ENCODE data around the gene LRP4.

LRP4 gene

GRCh38 chr11:46898396-46899095 lies 19.8 kb downstream of the LRP4 start:
- no peak for DNase-seq
- in situ Hi-C loops (cut with MboI; ENCODE audit: low pct_unique_long_range_greater_than_20kb, low sequenced_read_pairs) = no loop called here

- peak; percentile 68 for DNase-seq
- in situ Hi-C loops (cut with MboI; ENCODE audit: low pct_unique_long_range_greater_than_20kb, low sequenced_read_pairs) = no loop called here
Observed at GRCh38 chr11:46896719-46897406, 21.5 kb downstream of the LRP4 start.

GRCh38 chr11:46895821-46896220 lies 22.5 kb downstream of the LRP4 start:
- no peak for DNase-seq
- in situ Hi-C loops (cut with MboI; ENCODE audit: low pct_unique_long_range_greater_than_20kb, low sequenced_read_pairs) = no loop called here

GRCh38 chr11:46894961-46895360 lies 23.4 kb downstream of the LRP4 start:
- no peak for DNase-seq
- in situ Hi-C loops (cut with MboI; ENCODE audit: low pct_unique_long_range_greater_than_20kb, low sequenced_read_pairs) = no loop called here

- DNase-seq = no peak
- in situ Hi-C loops (cut with MboI; ENCODE audit: low pct_unique_long_range_greater_than_20kb, low sequenced_read_pairs) = no loop called here
Observed at GRCh38 chr11:46894506-46894905, 23.8 kb downstream of the LRP4 start.

GRCh38 chr11:46892838-46893237 lies 25.5 kb downstream of the LRP4 start:
- in situ Hi-C loops (cut with MboI; ENCODE audit: low pct_unique_long_range_greater_than_20kb, low sequenced_read_pairs) = no loop called here
- no peak for DNase-seq

GRCh38 chr11:46892109-46892508 lies 26.2 kb downstream of the LRP4 start:
- in situ Hi-C loops (cut with MboI; ENCODE audit: low pct_unique_long_range_greater_than_20kb, low sequenced_read_pairs) = no loop called here
- no peak for DNase-seq

DNA sequence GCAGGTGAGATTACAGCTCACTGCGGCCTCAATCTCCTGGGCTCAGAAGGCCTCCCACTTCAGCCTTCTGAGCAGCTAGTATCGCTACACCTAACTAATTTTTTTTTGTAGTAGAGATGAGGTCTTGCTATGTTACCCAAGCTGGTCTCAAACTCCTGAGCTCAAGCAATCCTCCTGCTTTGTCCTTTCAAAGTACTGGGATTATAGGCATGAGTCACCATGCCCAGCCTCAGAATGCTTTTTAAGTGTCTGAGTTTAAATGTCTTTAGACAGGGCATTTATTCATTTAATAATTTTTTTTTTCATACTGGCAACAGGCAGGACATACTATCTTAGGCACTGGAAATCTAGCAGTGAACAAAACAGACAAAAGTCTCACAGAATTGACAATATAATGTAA lies 27.7 kb downstream of the LRP4 start:
- no peak for DNase-seq
- in situ Hi-C loops (cut with MboI; ENCODE audit: low pct_unique_long_range_greater_than_20kb, low sequenced_read_pairs) = no loop called here

- in situ Hi-C loops (cut with MboI; ENCODE audit: low pct_unique_long_range_greater_than_20kb, low sequenced_read_pairs) = loop anchor here (10.0 kb wide), 1 partner anchor 275 kb away; no protein-coding TSS in a partner anchor
Observed at GRCh38 chr11:46889689-46890475, 28.5 kb downstream of the LRP4 start.

DNA sequence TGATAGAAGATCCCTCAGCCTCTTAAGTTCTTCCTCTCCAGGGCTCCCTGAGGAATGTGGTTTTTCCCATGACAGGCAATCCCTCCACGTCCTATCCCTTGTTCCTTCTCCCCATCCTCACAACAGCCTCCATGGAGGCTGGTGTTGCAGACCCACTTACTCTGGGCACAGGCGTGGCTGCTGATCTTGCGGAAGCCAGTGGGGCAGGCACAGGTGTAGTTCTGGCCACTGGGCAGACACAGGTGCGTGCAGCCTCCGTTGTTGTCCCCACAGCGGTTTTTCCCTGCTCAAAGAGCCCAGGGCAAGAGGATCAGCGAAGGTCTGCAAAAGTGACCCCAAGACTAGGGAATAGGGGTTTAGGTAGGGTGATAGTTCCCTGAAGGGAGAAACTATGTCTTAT lies 29.1 kb downstream of the LRP4 start:
- in situ Hi-C loops (cut with MboI; ENCODE audit: low pct_unique_long_range_greater_than_20kb, low sequenced_read_pairs) = loop anchor here (10.0 kb wide), 1 partner anchor 276 kb away; no protein-coding TSS in a partner anchor
- DNase-seq = no peak

More at GRCh38 chr11:46889689-46890475, 28.5 kb downstream of the LRP4 start:
- DNase-seq = peak; percentile 82

DNA sequence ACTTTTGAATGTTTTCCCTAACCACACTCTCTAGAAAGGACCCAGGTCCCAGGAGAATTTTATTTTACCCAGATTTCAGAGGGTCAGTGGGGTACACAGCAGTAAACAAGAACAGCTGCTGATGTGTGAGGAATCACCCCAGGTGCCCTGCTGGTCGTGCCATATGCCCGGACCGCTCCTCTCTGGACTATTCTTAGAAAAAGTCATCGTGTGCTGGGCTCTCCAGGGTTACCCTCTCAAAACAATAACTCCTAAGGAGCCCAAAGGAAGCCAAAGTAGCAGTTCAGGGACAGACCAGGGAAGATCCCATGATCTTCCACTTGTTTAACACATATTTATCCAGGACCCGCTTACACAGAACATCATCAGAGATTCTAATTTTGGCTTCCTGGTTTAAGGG lies 29.7 kb downstream of the LRP4 start:
- no peak for DNase-seq
- in situ Hi-C loops (cut with MboI; ENCODE audit: low pct_unique_long_range_greater_than_20kb, low sequenced_read_pairs) = loop anchor here (10.0 kb wide), 1 partner anchor 276 kb away; no protein-coding TSS in a partner anchor

DNA sequence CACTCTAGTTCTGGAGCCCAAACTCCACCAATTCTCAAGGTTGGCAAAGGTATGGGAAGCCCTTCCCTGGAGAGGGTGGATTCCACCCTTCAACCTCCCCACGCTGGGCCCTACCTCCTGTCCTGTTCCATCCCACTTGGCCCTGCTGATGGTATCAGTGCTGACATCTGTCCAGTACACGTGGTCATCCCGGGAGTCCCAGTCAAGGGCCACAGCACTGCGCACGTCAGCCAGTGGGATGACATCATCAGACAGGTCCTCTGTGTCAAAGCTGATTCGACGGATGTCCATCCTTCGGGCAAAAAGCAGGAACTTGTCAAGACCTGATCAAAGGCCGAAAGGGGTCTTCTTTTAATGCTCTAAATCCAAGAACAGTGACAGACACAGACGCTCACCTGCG lies 32.1 kb downstream of the LRP4 start:
- in situ Hi-C loops (cut with MboI; ENCODE audit: low pct_unique_long_range_greater_than_20kb, low sequenced_read_pairs) = loop anchor here (10.0 kb wide), 1 partner anchor 279 kb away; no protein-coding TSS in a partner anchor

DNA sequence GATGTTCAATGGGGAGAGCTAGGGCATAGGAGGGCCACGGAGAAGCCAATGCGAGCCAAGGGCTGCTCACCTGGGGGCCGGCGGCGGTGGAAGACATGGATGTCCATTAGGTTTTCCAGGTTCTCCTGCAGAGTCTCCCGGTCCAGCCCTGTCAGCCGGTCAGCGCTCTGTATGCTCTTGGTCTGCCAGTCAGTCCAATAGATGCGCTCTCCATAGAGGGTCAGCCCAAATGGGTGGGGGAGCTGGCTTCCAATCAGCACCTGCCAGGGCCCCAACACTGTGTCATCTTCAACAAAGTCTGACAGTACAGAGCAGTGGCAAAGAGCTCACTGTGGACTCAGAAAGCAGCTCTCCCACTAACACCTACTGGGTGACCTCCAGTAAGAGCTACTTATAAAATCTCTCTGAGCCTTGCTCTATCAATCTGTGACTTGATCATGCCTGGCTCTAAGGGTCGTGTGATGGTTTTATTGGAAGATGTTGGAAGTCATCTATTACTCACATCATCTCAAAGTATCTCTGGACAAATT lies 39.2 kb downstream of the LRP4 start:
- no peak for DNase-seq
- in situ Hi-C loops (cut with MboI; ENCODE audit: low pct_unique_long_range_greater_than_20kb, low sequenced_read_pairs) = no loop called here

More for the DNA sequence above, 32.1 kb downstream of the LRP4 start:
- no peak for DNase-seq

GRCh38 chr11:46877580-46877979 lies 40.8 kb downstream of the LRP4 start:
- in situ Hi-C loops (cut with MboI; ENCODE audit: low pct_unique_long_range_greater_than_20kb, low sequenced_read_pairs) = no loop called here
- no peak for DNase-seq

DNA sequence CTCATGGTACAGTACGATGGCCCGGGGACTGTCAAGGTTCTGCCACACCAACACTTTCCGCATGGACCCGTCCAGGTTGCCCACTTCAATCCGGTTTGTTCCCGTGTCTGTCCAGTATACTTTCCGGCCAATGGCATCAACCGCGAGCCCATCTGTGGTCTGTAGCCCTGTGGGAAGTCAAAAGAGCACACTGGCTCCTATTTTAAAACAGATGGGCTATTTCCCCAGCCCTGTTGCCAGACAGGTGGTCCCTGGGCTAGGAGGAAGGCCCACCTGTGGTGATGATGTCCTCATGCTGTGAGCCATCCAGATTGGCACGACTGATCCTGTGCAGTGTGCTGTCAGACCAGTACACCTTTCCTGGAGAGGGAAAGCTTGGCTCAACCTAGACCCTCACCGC lies 41.9 kb downstream of the LRP4 start:
- in situ Hi-C loops (cut with MboI; ENCODE audit: low pct_unique_long_range_greater_than_20kb, low sequenced_read_pairs) = no loop called here
- DNase-seq = no peak

- in situ Hi-C loops (cut with MboI; ENCODE audit: low pct_unique_long_range_greater_than_20kb, low sequenced_read_pairs) = no loop called here
- DNase-seq = no peak
Observed at GRCh38 chr11:46874586-46874985, 43.8 kb downstream of the LRP4 start.

DNA sequence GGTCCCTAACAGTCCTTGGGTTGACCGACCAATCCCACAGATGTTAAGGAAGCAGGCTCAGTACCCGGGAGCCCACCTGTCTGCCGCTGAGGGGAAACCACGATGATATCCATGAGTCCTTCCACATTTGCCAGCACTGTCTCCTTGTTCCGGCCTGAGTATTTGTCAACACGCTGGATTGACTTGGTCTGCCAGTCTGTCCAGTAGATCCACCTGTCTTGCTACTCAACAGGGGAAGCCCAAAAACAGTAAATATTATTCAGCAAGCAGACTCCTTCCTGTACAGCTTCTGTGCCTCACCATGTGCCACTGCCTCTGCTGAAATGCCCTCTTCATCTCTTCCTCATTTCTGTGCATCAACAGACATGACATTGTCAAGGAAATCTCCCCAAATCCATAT lies 49.4 kb downstream of the LRP4 start:
- no peak for DNase-seq
- in situ Hi-C loops (cut with MboI; ENCODE audit: low pct_unique_long_range_greater_than_20kb, low sequenced_read_pairs) = no loop called here

GRCh38 chr11:46865340-46865739 lies 53.0 kb downstream of the LRP4 start:
- in situ Hi-C loops (cut with MboI; ENCODE audit: low pct_unique_long_range_greater_than_20kb, low sequenced_read_pairs) = no loop called here
- no peak for DNase-seq

DNA sequence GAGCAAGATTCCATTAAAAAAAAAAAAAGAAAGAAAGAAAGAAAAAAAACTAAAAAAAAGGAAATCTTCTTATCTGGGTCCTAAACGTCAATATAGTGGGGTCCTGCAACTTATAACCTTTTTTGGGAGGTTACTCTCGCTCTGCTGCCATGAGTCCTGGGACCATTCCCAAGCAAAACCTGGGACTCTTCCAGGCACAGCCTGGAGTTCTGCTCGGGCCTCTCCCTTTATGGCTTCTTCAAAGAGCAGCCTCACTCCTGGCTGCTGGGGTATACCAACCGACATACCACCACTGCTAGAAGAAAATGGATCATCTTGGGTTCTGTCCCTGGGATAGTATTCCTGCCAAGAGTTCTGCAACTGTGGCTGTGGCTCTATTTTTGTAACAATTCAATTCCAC lies 58.1 kb downstream of the LRP4 start:
- in situ Hi-C loops (cut with MboI; ENCODE audit: low pct_unique_long_range_greater_than_20kb, low sequenced_read_pairs) = no loop called here
- no peak for DNase-seq
